ENCODE data around the gene NPTX1.

- TF ChIP-seq, protein P1, sequence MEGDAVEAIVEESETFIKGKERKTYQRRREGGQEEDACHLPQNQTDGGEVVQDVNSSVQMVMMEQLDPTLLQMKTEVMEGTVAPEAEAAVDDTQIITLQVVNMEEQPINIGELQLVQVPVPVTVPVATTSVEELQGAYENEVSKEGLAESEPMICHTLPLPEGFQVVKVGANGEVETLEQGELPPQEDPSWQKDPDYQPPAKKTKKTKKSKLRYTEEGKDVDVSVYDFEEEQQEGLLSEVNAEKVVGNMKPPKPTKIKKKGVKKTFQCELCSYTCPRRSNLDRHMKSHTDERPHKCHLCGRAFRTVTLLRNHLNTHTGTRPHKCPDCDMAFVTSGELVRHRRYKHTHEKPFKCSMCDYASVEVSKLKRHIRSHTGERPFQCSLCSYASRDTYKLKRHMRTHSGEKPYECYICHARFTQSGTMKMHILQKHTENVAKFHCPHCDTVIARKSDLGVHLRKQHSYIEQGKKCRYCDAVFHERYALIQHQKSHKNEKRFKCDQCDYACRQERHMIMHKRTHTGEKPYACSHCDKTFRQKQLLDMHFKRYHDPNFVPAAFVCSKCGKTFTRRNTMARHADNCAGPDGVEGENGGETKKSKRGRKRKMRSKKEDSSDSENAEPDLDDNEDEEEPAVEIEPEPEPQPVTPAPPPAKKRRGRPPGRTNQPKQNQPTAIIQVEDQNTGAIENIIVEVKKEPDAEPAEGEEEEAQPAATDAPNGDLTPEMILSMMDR (IDR thresholded peaks at IDR 0.05; ENCODE audit: borderline replicate concordance, extremely low read depth, low read length, poor library complexity, severe bottlenecking) = no peak
- no peak for TF ChIP-seq EZH2 (IDR thresholded peaks at IDR 0.05; ENCODE audit: borderline replicate concordance, low read depth, low read length, severe bottlenecking)
These were observed 34.1 kb downstream of the NPTX1 start for GRCh38 chr17:80442323-80442659.
